GM21360 (cell line): ENCODE measurements around the gene CACNG3.
"Not testable (repeated sequence)": the region's sequence is repeated elsewhere in the genome, so short reads cannot be mapped to it uniquely, and the experiment has no call there.

Experiments used
- ATAC-seq: cut with Tn5 transposase; IDR thresholded peaks from one replicate; pipeline ENCODE4 v1.9.1; 2021; ENCODE audit warnings: mild to moderate bottlenecking, moderate library complexity; ENCODE audit not compliant: unreplicated experiment

The CACNG3 gene

DNA sequence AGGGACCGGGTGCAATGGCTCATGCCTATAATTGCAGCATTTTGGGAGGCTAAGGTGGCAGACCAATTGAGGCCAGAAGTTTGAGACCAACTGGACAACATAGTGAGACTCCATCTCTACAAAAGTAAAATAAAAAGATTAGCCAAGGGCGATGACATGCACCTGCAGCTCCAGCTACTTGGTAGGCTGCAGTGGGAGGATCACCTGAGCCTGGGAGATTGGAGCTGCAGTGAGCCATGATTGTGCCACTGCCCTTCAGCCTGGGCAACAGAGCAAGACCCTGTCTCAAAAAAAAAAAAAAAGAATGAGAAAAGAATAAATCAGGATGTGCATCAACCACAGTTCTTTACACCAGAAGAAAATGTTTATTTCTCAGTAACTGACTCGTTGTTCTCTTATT lies 76.0 kb downstream of the CACNG3 start:
- no peak for ATAC-seq

DNA sequence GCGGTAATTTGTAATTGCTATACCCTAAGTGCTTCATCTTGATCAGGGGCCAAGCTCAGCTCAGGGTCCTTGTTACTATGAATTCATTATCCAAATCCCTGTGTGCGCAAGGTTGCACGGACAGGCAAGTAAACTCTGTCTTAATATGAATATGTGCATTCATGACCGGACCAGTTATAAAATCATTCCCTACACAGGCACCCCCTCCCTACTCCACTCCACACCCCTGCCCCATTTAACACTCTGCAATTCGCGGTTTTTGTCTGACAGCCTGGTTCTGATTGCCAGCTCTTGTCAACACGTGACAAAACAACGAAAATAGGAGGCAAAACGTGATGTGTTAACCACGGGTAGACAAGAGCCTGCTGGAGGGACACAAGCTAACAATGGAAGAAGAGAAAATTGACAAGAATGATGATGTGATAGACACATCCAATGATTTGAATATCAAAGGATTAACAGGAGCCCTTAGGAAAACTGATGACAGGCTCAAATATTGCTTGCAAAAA lies 76.5 kb downstream of the CACNG3 start:
- ATAC-seq, result no peak

DNA sequence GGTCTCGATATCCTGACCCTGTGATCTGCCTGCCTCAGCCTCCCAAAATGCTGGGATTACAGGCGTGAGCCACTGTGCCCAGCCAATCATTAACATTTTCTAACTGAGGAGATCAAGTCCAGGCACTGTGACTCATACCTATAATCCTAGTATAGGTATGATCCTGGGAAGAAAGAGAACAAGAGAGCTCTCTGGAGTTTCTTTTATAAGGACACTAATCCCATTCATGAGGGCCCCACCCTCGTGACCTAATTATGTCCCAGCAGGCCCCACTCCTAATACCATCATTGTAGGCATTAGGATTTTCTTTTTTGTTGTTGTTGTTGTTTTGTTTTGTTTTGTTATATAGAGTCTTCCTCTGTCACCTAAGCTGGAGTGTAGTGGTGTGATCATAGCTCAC lies 80.4 kb downstream of the CACNG3 start:
- ATAC-seq, result no peak

DNA sequence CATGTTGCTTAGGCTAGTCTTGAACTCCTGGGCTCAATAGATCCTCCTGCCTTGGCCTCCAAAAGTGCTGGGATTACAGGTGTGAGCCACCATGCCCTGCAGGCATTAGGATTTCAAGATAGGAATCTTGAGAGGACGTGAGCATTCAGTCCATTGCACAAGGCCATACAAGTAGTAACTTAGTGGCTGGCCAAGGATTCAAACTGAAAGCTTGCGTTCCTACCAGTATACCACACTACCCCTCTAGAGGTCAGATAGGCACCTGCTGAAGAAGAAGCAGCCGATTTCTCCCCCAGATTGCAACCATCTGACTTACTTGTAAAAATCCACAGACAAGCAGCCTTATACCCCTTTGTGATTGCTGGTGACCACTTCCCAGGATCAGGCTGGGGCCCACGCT lies 80.9 kb downstream of the CACNG3 start:
- ATAC-seq, result no peak

DNA sequence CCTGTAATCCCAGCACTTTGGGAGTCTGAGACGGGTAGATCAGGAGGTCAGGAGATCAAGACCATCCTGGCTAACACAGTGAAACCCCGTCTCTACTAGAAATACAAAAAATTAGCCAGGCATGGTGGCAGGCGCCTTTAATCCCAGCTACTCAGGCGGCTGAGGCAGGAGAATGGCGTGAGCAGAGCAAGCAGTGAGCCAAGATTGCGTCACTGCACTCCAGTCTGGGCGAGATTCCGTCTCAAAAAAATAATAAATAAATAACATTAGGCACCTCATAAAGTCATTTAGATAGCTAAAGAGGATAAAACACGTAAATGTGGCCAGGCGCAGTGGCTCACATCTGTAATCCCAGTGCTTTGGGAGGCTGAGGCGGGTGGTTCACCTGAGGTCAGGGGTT lies 87.7 kb downstream of the CACNG3 start:
- ATAC-seq, result not testable (repeated sequence)

DNA sequence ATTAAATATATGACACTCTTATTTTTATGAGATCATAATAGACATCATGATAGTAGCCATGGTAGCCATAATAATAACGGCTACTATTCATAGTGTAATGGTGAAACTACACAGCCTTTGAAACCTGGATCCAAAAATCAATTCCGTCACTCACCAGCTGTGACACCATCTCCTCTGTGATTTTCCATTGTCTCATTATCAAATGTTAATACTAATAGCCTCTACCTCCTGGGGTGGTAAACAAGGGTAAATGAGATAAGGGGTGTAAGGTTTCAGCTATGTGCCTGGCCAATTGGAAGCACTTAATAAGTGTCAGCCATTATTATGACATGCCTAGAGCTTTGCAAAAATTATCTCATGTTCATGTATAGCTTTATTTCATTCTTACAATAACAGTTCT lies 88.6 kb downstream of the CACNG3 start:
- no peak for ATAC-seq

DNA sequence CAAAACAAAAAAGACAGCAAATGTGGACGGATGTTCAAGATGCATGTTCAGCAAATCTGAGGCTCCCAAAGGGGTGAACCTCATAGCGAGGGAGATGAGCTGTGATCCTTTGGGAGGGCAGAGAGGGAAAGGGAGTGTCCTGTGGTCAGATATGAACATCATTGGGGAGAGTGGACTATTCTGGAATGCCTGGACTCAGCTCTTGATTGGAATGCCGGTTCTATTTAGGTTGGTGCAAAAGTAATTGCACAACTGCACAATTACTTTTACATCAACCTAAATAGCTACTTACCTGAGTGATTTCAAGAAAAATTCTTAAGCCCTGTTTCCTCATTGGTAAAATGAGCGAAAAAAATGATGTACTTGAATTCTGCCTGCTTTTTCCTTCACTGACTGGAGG lies 89.6 kb downstream of the CACNG3 start:
- no peak for ATAC-seq

DNA sequence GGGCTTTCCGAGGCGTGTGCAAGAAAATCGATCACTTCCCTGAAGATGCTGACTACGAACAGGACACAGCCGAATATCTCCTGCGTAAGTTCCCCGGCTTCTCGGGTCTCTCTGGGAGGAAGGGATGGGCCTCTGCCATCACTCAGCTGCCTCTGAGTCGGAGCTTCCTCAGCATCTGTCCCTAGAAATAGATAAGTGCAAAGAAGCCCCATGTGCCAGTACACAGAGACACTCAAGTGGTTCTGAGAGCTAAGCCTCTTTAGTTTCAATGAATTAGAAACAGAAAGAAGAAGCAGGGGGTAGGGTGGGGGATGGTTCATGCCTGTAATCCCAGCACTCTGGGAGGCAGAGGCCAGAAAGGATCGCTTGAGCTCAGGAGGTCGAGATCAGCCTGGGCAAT lies 90.6 kb downstream of the CACNG3 start:
- no peak for ATAC-seq

DNA sequence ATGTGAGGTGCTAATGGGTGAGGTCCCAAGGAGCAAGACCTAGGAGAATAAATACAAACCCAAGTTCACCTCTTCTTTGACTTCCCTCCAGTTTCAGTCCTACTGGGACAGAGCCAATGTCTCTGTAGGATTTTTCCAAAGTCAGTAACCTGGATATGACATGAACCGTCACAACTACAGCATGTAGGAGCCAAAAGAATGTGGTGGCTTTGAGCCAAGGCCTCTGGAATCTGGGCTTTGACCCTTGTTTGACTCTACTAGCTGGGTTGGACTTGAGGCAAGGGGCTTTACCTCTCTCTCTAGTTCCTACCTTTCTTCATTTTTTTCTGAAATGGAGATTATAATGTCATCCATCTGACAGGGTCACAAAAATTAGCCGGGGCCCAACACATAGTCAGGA lies 91.4 kb downstream of the CACNG3 start:
- ATAC-seq, result no peak

DNA sequence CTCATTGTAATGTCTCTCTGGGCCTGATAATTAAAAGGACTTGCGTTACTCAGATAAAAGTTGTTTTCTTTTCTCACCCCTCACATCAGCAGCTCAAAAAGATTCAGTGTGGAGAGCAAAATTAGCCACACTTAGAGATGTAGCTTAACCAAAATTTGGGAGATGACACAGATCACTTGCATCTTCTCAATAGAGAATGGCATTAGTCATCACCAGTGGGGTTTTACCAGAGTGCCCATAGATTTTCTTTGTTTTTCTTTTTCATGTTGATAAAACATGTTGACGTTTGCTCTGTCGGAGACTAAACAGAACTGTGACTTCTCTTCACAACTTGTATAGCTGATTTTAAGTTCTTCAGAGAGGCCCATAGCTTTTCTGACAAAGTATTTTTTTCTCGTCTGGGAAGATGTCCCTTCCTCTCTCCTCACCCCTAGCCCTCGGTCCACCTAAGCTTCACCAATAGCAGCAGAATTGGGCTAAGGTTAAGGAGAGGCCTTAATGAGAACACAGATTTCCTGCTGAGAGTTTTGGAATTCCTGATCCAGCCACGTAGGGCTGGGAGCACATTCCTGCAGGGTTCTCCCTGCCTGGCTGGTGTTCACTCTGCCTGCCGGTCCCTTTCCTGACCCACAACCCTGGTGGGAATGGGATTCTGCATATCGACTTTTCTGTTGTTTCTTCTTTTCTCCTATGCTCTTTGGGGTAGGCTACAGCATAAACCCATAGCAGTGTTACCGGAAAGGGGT lies 92.6 kb downstream of the CACNG3 start:
- no peak for ATAC-seq

DNA sequence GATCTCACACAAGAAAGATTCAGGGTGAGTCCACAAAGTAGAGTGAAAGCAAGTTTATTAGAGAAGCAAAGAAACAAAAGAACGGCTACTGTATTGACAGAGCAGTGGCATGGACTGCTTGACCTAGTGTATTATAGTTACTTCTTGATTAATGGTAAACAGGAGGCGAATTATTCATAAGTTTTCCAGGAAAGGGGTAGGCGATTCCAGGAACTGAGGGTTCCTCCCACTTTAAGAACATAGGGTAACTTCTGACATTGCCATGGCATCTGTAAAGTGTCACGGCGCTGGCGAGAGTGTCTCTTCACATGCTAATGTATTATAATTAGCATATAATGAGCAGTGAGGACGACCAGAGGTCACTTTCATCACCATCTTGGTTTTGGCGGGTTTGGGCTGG lies 93.2 kb downstream of the CACNG3 start:
- ATAC-seq, result no peak

DNA sequence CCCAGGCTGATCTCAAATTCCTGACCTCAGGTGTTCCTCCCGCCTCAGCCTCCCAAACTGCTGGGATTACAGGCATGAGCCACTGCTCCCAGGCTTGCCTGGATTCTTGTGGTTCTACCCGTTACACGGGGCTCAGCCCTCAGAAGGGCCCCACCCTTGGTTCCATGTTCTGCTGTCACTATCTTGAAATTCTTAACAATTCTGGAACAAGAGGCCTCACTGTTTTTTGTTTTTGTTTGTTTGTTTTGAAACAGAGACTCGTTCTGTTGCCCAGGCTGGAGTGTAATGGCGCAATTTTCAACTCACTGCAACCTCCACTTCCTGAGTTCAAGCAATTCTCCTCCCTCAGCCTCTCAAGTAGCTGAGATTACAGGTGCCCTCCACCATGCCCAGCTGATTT lies 96.6 kb downstream of the CACNG3 start:
- no peak for ATAC-seq

DNA sequence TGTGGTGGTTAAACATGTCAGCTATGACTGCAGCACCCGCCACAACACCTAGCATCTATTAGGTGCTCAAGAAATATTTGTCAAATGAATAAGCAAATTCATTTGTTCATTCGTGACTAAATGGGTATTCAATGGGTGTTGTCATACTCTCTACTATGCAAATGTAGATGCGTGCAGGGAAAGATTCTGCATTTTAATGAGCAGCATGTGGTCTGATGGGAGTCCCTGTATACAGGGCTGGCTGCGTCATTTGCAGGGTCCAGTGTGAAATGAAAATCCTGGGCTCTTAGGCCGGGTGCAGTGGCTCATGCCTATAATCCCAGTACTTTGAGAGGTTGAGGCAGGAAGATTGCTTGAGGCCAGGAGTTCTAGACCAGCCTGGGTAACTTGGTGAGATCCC lies 97.5 kb downstream of the CACNG3 start:
- no peak for ATAC-seq

DNA sequence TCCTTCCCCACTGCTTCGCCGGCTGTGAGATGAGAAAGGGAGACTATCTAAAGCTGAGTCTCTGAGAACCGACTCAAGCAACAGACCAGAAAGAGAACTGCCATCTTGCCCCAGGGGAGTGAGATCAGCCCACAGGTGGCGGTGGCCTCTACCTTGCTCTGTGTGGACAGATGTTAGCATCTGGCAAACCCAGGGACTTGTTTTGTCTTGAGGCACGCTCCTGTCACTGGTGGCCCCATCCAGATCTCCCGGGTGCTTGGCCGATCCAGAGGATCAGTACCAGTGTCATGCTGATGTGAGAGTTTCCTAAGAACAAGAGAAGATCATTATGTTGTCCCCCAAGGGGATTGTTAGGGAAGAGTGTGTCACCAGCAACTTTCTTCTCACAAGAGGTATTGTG lies 101.4 kb downstream of the CACNG3 start:
- ATAC-seq, result no peak

DNA sequence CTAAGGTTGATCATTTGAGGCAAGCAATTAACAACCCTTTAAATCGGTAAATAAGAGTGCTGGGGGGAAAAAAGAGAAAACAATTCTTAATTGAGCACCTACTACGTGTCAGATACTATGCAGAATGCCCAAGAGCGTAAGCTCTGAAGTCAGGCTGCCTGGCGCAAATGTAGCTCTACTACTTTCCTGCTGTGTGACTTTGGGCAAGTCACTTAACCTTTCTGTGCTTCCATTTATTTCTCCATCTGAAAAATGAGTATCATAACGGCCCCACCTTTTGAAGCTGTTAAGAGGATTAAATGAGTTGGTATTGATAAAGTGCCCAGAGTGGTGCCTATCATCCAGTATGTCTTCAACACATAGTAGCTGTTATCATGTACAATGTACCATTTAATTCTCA lies 102.0 kb downstream of the CACNG3 start:
- no peak for ATAC-seq

DNA sequence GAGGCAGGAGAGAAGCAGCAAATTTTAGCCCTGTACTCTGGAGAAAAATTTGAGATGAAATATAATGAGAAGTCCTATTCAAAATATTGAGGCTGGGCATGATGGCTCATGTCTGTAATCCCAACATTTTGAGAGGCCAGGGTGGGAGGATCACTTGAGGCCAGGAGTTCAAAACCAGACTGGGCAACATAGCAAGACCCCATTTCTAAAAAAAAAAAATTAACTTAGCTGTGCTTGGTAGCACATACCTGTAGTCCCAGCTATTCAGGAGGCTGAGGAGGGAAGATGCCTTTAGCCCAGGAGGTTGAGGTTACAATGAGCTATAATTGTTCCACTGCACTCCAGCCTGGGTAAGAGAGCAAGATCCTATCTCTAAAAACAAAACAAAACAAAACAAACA lies 103.4 kb downstream of the CACNG3 start:
- ATAC-seq, result no peak

DNA sequence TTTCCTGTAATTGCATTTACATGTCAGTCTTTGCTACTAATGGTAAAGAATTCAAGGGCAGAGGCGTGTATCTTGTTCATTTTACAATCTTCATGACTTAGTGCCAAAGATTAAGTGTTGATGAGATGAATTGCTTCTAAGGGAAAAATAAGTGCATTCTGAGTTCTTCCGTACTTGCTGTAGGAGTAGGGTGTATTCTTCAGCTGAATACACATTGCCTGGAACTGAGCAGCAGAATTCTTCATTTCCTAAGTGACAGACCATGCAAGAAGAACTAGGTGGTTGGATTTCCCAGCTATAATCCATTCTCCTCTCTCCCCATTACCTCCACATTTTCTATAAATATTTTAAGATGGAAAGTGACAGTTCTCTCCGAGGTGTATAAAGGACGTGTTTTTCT lies 104.8 kb downstream of the CACNG3 start:
- ATAC-seq, result no peak

DNA sequence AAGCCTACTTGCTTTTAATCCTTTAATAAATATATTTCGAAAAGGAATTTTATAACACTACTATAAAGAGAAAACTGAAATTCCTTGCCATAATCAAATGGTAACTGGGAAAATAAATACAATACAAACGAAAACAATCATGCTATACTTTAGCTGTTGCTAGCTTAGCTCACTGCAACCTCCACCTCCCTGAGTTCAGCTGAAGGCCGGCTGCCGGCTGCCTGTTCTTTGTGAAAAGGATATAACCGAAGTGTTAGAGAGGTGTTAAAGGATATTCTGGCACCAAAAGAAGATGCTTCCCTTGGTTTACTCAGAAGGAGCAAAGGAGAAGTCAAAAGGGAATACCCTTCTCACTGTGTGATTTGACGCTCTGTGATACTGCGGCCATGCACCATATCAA lies 108.5 kb downstream of the CACNG3 start:
- no peak for ATAC-seq

DNA sequence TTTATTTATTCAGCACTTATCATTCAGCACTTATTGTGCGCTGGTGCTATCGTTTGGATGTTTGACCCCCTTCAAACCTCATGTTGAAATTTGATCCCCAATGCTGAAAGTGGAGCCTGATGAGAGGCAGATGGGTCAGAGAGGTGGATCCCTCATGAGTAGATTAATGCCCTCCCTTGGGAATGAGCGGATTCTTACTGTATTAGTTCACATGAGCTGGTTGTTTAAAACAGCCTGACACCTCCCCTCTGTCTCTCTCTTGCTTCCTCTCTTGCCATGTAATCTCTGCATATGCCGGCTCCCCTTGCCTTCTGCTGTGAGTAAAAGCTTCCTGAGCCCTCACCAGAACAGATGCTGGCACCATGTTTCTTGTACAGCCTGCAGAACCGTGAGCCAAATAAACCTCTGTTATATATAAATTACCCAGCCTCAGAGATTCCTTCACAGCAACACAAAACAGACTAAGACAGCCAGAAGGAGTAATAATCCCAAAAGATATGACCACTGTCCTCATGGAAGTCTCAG lies 111.1 kb downstream of the CACNG3 start:
- ATAC-seq, result no peak

DNA sequence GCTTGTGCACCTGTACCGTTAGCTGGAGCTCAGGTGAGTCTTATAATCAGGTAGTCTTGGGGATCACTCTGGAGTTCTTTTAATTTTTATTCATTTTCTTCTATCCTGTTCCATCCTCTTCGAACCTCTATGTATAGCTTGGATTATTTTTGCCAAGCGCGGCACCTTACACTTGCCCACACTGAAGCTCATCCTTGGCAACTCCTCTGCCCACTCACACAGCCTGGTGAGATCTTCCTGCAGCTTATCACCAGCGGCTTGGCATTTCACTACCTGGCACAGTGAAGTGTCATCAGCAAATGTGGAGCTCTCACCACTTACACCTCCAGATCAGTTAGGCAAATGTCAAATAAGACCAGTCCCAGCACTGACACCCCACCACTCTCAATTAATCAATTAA lies 116.7 kb downstream of the CACNG3 start:
- no peak for ATAC-seq

DNA sequence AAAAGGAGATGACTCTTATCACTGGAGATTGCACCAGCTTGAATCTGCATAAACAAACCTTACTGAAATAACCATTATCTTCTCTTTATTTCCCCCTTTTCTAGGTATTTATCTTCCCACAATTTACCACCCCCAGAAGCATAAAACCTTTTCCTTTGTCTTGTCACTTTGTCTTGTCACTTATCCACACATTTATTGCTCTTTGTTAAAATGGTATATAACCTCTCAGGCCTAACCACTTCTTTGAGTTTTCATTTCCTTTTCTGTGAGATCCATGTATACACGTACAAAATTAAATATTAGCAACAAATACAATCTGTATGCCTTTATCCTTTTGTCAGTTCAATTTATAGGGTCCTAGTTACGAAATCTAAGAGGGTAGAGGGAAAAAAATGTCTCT lies 122.9 kb downstream of the CACNG3 start:
- no peak for ATAC-seq

DNA sequence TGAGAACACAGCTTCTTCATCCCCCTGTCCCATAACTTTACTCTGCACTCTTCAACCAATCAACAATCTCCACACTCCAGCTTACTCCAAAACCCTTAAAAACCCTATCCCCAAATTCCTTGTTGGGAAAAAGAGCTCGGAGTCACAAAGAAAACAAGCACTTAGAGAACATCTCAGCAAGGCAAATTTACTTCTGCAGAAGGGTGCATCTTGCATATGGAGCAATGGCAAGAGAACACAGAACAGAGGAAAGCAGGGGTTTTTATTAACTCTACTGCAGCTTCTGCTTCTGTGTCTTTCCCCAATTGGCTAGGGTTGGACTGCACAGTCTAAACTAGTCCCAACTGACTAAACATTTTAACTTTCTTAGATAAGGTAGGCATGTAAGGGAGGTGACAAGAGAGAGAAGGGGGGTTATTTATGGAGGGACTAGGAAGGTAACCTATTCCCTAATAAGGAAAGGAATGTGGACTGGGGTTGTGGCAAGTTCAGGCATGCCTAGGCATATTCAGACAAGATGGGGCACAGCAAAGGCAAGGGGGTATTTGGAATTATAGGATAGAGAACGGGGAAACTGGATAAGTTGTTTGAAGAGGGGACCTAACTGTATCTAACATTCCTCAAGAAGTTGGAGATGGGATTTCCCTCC lies 125.5 kb downstream of the CACNG3 start:
- no peak for ATAC-seq
